Stimulated activated CD8-positive, alpha-beta memory T cell treated with anti-CD3 and anti-CD28 coated beads, Interleukin-12 subunit alpha, Interleukin-12 subunit beta, amount 100 ng/mL, for 24 hours (primary cell): Measurements from ENCODE around the gene CALHM6.

Source experiments
- DNase-seq: peaks from one replicate; pipeline ENCODE4 v3.0.0-alpha.2; 2020; ENCODE audit errors: extremely low read depth

Gene CALHM6

DNA sequence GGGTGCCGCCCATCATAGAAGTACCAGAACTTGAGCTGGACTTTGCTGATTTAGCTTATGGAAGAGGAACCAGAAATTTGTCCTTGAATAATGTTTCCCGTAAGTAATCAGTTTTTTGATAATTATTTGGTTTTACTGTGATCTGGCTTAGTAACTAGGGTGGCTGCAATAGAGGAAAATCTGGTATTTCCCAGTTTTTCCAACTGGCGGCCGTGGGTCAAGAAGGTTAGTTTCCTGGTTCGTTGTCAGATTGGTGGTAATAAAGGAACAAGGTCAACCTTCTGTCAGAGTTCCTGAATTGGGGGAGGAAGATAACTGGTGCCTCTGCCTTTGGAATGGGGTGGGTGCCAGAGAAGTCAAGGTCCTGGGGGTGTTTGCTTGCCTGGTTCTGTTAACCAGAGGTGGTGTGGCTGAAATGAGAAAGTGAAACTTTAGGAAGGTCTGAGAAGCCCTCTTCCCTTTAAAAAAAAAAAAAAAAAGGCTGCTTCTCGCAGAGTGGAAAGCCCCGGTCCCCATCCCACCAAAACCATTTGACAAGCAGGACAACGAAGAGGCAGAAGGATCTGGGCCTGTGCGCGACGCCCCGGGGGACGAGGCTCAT, at the start of gene CALHM6:
TSS of gene CALHM6 (plus strand) at position 45 of the 601 bp plus-strand sequence. CDS start at position 600, 555 bp downstream.
- DNase-seq = no peak

DNA sequence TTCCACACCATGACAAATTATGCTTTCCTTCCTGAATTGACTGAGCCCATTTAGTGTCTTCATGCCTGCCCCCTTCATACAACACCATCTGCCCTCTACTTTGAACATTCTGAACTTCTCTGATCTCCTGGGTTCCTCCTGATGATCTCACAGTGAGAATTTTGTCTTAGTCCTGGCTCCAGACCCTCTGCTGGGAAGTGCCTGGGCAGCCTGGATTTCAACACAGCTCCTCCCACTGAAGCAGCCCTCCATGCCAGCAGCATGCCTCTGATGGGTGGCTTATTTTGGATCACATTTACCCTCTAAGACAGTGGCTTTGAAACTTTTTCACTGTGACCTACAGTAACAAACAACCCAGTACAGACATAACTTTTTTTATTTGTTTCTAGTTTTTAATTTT, 48.9 kb upstream of the CALHM6 start:
- no peak for DNase-seq

DNA sequence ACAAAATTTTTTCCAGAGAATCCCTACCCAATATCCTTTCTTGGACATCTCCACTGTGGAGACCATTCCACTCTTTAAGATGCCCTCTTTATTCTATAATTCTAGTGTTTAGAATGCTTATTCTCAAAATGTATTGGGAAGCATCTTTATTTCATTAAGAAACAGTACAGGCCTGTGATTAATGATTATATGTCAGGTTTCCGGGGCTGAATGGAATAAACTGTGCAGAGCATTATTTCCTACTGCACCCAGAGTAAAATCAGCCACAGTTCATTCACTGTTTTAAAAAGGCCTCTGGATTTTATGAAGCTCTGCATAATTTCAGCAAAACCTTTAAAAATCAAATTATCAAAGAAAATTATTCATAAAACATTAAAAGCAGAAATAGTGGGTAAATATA, 47.8 kb upstream of the CALHM6 start:
- DNase-seq = no peak

DNA sequence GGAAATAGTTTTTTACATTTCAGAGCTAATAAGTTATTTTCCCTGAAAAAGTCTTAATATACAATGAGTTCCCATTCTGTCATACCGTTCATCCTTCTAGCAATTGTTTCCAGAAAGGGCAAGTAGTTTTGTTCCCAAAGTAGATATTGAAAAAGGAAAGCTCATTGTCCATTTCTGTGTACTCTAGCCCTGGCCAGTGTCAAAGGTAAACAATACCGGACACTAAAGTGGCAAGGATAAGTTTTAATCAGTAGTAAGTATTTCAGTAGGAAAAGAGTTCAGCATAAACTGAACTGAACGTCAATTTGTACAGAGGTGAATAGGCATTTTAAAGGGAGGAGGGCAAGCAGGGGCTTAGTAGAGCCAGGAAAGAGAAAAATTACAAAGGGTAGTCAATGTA, 43.5 kb upstream of the CALHM6 start:
- DNase-seq = no peak

DNA sequence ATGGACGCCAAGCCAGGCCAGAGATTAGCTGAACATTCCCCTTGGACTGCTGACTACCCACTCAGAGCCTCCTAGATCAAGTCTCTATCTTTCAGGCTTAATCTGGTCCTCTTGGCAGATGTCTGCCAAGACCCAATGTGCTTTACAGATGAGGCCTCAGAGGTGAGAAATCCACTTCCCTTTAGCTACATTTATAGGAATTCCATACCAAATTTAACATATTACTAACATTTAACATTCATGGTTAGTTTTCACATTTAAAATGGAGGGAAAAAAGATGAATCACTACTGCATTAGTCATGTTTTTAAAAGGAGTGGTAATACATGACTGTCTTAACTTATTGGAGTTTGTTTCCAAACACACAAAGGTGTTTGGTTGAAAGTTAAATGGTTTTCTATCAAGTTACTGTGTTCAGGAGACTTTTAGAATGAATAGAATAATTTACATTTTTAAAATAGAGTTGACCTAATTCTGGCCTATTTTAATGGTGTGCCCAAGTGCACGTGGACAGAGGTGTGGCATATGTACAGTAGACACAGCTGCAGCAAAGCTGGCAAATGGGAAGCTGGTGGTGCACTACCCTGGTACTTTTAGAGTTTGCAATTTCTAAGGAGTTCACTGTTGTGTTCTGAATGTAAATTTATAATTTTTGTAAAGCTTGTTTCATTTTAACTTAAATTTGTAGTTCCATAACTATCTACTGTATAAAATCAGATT, 41.9 kb upstream of the CALHM6 start:
- no peak for DNase-seq

DNA sequence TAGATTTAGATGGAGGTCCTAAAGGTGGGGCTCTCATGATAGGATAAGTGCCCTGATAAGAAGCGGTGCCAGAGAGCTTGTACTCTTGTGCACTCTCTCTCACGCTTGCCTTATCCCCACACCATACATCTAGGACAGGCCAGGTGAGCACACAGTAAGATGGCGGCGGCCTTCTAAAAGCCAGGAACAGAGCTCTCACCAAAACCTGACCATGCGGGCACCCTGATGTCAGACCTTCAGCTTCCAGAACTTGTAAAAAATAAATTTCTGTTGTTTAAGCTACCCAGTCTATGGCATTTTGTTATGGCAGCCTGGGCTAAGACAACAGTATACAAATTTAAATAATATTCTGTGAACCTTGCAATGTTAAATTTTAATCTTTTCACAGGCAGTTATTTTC, 40.8 kb upstream of the CALHM6 start:
- no peak for DNase-seq

DNA sequence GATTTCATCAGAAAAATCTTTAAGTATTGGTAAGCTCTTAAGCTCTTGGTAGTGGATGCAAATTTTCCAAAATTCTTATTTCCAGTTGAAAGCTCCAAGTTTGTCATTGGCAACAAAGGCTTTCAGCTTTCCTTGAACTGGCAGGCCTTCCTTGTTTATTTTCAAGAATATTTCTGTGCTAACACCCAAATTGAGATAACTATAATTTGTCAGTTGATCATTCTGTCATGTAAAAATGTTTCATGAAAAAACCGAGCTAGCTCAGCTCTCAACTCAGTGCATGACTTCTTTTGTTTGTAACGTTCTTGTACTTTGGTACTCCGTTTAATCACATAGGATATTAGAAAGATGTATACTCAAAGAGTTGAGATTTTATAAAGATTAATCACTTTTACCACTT, 38.9 kb upstream of the CALHM6 start:
- no peak for DNase-seq

DNA sequence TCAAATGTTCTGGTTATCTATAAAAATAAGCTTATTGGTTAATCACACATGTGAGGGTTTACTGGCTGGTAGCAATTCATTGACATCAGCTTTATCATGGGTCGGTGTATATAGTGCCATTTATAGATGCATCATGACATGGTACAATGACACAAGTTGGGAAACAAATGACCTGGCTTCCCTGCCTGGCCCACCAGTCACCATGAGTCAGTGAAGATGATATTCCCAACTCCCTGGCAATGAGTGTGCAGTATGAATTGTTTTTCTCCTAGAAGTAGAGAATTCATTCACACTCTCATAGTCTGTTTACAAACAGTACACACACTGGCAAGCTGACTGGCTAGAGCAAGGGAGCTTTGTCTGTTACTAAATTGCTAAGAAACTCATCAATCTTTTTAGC, 37.2 kb upstream of the CALHM6 start:
- DNase-seq = no peak

DNA sequence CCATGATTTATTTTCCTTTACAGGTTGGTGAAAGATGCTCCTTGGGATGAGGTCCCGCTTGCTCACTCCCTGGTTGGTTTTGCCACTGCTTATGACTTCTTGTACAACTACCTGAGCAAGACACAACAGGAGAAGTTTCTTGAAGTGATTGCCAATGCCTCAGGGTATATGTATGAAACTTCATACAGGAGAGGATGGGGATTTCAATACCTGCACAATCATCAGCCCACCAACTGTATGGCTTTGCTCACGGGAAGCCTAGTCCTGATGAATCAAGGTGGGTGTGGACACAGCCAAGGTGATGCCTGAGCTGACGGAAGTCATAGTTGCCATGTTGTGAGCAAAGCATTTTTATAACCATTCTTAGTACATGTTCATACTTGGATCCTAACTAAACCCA, 34.6 kb upstream of the CALHM6 start:
- DNase-seq = no peak

DNA sequence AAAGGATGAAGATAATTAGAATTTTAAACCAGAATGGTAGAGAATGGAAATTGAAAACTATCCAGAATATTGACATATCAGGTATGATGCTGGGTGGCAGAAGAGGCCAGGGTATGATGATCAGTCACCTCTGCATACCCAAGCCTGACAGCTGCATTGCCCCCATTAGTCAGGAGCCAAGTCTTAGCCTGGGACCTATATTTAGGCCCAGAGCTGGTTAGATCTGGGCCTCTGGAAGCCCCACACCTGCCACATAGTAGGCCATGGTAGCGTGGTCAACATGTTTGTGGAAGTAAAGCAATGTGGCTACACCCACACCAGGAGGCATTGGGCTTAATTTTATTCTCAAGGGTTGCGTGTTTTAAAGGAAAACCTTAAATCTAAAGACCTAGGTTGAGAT, 32.1 kb upstream of the CALHM6 start:
- DNase-seq = no peak

DNA sequence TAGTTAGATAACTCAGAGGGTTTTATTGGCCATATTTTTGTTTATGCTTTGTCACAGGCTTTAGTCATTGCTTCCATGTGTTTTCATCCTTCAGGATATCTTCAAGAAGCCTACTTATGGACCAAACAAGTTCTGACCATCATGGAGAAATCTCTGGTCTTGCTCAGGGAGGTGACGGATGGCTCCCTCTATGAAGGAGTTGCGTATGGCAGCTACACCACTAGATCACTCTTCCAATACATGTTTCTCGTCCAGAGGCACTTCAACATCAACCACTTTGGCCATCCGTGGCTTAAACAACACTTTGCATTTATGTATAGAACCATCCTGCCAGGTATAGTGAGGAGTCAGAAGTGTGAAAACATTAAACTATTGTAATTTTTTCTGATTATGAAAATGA, 30.3 kb upstream of the CALHM6 start:
- no peak for DNase-seq

DNA sequence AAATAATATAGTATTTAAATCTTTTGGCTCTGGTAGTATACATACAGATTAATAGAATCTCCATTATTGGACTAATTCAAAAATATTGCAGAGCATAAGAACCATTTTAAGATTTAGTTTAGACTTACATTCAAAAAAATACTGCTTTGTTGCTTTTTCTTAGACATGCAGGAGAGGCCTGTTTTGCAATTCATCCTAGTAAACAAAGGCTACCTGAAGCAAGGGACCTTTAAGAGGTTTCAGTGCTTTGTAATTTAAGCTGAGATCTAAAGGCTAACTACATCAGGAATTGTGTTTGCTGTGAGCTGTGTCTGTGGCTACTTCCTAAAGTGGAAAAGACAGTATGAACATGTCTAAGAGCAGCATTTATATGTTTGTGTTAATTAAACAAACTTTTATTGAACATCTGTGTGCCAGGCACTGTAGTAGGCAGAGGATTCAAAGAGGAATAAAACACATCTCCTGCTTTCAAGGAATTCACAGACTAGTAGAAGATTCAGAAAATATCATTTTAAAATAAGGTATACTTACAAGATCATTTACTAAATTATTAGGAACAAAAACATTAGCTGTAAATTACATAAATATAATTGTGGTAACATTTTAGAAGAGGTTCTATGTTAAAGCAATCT, 29.1 kb upstream of the CALHM6 start:
- DNase-seq = no peak

DNA sequence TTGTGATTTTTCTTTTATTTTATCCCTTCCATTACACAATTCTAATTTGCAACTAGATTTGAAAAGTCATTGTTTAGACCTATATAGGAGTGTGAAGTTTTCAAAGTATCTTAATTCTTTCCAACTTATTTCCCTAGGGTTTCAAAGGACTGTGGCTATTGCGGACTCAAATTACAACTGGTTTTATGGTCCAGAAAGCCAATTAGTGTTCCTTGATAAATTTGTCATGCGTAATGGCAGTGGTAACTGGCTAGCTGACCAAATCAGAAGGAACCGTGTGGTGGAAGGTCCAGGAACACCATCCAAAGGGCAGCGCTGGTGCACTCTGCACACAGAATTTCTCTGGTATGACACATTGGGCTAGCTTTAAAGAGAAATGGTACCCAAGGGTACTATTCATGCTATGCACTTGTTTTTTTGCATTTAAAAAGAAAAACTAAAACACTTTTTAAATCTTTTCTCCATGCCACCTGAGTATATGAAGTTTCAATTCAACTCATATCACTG, 27.9 kb upstream of the CALHM6 start:
- no peak for DNase-seq

DNA sequence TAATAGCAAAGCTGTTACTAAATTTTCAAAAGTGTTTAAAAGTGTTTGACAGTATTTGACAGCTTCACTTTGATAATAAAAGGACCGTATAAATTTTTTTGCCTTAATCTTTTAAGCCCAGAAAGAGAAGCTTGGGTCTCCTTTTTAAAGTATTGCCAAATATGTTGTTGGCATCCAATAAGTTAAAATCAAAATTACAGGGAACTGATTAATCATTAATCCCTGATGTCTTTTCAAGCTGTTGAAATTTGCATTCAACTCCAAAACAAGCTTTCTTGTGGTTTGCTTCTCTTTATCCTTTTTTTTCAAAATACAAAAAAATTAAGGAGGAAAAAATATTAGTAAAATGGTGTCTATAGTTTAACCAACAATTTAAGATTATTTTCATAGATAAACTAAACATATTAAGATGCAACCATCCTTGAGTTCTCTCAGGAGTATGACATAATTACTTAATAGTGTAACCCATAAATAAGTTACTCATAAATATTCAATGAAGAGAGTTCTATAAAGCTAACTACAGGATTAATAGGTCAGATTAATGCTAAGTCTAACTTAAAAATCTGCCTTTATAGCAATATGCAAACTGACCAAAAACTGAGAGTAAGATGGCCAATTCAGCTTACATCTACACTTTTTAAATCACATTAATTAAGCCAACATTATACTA, 27.0 kb upstream of the CALHM6 start:
- no peak for DNase-seq

DNA sequence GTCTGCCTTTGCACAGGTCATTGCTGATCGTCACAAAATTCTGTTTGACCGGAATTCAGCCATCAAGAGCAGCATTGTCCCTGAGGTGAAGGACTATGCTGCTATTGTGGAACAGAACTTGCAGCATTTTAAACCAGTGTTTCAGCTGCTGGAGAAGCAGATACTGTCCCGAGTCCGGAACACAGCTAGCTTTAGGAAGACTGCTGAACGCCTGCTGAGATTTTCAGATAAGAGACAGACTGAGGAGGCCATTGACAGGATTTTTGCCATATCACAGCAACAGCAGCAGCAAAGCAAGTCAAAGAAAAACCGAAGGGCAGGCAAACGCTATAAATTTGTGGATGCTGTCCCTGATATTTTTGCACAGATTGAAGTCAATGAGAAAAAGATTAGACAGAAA, 24.6 kb upstream of the CALHM6 start:
- no peak for DNase-seq

DNA sequence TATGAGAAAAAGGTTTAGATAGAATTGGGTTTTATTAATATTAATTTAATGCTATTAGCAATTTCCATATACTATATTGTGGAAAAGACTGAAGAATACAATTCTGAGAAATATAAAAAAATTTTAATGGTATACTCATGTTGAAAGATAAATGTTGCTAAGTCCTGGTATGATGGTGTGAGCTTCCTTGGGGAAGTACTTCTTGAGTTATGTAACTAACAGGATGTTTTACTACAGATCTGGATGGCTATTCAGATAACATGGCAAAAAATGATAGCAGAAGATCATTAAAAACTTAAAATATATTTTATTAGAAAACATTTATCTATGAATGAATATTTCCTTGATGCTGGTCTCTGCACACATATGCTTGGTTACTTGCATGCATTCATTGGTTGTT, 23.5 kb upstream of the CALHM6 start:
- no peak for DNase-seq

DNA sequence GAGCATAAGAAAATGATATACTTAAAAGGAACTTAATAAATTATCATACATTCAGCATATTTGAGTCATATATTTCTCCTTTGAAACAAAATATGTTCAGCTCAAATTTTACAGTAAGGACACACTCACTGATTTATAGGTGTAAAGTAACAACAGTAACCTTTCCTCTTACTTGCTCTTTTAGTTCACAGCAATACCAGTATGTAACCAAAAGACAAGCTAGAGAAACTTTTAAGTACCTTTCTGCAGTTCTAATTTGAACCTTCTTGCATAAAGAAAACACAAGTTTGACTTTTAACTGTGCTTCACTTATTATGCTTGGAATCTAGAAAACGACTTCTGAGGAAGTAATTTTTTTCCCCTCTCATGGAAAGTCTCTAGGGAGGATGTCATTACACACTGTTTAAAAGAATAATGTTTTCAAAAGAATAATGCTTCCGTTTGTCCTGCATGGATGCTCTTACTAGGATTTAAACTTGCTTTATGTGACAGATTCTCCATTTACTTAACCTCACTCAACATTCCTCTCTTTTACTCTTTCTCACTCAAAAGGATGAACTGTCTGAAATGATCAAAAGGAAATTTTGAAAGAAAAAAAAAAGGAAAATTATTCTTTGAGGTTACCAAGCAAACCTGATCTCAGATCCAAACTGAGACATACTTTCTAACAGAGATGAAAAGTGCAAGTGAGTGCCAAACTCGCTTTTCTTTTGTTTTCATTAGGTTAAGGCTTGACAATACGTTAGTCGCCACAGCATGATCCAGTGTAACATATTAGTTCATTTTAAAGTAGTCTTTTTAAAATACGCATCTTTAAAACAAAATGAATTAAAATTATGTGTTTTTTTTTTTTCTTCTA, 22.4 kb upstream of the CALHM6 start:
- DNase-seq = no peak

DNA sequence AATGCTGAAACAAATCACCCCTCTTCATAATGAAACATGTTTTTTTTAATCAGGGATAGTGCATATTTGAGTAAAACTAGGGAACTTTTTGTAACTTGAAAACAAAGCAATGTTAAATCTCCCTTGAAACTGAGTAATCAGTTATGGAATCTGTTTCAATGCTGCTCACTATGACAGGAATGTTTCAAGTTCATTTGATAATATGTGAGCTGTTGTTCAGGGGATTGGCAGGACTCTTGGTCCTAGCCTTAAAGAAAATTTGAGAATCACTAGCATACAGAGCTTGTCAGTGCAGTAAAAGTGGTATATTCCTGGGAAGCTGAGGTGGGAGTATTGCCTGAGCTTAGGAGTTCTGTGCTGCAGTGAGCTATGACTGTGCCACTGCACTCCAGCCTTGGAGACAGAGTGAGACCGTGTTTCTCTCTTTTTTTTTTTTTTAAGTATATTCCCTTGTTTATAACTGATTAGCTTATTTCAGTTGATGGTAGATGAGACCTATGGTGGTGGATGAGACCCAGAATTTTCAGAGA, 21.6 kb upstream of the CALHM6 start:
- no peak for DNase-seq

DNA sequence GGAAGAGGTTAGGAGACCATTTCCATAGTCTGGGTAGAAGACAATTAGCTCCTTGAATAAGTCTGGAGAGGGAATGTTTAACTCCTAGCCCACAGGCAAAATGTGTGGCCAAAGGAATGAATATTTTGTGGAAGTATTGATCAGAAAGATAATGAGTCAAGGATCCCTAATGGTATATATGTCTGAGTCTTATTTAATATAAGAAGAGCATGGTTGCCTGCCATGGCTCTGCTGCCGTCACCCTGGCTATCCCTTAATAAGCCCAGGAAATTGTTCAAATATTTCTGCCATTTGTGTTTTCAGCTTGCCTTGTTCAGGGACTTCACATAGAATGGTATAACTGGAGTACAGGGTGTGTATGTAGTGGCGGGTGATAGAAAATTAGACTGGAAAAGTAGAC, 18.1 kb upstream of the CALHM6 start:
- DNase-seq = no peak

DNA sequence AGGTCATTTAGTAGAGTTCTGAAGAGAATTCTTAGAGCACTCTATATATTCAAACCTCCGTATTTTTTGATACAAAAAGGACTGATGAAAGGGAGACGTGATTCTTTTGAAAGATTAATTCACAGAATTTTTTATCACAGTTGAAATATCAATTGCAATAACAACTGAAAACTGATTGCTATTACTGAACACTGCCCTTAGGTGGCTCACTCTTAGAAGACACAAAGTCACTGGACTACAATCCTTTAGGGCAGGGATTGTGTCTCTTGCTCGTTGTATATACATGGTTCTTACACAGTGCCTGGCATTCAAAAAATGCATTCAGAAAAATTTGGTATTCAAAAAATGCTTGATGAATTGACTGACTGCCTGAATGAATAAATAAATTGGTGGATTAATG, 17.1 kb upstream of the CALHM6 start:
- DNase-seq = no peak

DNA sequence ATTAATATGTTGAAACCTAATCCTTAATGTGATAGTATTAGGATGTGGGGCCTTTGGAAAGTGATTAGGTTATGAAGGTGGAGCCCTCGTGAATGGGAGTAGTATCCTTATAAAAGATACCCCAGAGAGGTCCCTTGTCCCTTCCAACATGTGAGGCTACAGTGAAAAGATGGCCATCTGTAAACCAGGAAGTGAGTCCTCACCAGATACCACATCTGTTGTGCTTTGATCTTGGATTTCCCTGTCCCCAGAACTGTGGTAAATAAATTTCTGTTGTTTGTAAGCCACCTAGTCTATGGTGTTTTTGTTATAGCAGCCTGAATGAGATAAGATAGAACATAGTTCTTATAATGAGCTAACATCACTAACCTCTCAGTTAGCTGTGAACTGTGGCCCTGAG, 16.6 kb upstream of the CALHM6 start:
- no peak for DNase-seq
